HG03558 (cell line): ENCODE measurements around the gene PPP1R1B.

Experiments used
- ATAC-seq: cut with Tn5 transposase; IDR thresholded peaks from one replicate; pipeline ENCODE4 v1.9.1; 2021; ENCODE audit warnings: moderate number of reproducible peaks; ENCODE audit not compliant: unreplicated experiment; ENCODE audit errors: extremely low read depth

PPP1R1B gene

DNA sequence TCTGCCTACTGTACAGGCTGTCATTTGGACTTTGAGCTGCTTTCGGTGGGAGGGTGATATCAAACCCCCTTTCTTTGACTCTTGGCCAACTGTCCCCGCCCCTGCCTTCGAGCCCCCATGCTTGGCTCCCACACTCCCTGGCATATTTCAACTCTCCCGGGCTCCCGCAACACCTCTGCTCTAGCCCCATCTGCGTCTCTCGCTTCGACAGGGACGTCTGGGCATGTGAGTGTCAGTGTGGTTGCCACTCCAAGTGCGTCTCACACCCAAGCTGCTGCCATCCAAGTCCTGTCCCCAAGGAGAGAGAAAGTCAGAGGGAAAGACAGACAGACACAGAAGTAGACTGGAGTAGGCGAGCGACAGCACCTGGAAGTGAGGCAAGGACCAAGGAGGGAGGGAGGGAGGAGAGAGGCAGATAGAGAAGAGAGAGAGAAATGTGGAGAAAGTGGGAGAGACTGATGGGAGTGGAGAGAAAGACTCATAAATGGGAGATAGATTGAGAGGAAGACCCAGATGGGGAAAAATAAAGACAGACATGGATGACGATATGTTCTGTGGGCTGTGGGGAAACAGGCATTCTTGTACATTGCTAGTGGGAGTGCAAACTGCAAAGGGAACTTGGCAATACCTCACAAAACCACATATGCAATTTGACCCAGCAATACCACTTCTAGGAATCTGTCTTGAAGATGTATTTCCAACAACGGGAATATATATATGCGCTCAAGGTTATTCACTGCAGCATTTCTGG, 22.0 kb downstream of the PPP1R1B start:
- ATAC-seq = no peak

DNA sequence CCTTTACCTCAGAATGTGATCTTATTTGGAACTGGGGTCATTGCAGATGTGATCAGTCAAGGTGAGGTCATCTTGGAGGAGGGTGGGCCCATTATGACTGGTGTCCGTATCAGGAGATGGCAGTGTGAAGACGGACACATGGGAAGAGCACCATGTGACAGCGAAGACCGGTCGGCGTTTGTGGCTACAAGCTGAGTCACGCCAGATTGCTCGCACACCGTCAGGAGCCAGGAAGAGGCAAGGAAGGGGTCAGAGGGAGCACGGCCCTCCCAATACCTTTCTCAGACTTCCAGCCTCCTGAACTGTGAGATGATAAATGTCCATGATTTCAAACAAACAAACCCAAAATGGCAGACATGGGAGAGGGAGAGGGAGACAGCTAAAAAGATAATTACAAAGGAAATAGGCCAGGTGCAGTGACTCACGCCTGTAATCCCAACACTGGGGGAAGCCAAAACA, 23.4 kb downstream of the PPP1R1B start:
- no peak for ATAC-seq

- ATAC-seq = no peak
These were observed 25.3 kb downstream of the PPP1R1B start for GRCh38 chr17:39651923-39652586.

DNA sequence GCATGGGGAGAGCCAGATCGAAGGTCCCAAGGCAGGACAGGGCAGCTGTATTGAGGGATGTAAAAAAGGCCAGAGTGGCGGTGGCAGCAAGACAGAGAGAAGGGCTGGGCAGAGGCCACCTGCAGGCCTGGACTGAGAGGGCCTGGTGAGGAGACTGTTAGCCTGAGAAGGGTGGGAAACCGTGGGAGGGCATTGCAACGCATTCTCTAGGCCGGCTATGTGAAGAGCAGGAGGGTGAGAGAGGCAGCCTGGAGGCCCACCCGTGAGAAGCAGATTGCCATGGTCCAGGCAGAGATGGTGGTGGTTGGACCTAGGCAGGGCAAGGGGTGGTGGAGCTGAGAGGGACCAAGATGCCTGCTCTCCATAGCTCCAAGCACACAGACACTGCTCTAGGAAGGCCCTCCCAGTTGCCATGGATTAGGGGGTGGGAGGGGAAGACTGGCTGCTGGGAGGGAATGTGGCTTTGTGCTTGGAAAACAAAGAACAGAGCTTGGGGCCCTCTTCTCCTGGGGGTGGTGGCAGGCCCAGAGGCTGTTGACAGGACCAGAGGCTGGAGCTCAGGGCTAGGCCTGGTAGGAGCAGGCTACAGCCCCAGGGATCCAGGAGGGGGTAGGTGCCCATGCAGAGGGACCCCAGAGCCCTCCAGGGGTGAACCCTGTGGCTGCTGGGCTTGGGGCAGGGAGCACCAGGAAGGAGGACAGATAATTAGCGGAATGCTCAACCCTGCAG, 26.0 kb downstream of the PPP1R1B start:
- ATAC-seq = no peak

DNA sequence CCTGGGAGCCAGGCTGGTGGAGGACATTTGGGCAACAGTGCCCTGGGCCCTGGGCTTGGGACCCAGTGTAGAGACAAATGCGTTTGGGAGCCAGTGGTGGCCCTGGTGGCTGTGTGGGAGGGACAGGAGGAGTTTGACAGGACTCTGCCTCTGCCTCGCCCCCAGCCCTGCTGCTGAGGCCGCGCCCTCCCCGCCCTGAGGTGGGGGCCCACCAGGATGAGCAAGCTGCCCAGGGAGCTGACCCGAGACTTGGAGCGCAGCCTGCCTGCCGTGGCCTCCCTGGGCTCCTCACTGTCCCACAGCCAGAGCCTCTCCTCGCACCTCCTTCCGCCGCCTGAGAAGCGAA, 26.5 kb downstream of the PPP1R1B start:
- no peak for ATAC-seq

- ATAC-seq = no peak
These were observed 27.0 kb downstream of the PPP1R1B start for GRCh38 chr17:39653662-39654331.

DNA sequence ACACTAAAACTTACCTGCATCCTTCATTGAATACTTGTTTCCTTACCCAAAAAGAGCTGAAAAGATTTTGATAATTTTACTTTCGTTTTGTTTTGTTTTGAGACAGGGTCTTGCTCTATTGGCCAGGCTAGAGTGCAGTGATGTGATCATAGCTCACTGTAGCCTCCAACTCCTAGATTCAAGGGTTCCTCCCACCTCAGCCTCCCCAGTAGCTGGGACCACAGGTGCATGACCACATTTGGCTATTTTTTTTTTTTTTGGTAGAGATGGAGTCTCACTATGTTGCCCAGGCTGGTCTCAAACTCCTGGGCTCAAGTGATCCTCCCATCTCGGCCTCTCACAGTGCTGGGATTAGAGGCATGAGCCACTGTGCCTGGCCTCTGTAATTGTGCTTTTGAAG, 28.4 kb downstream of the PPP1R1B start:
- no peak for ATAC-seq

DNA sequence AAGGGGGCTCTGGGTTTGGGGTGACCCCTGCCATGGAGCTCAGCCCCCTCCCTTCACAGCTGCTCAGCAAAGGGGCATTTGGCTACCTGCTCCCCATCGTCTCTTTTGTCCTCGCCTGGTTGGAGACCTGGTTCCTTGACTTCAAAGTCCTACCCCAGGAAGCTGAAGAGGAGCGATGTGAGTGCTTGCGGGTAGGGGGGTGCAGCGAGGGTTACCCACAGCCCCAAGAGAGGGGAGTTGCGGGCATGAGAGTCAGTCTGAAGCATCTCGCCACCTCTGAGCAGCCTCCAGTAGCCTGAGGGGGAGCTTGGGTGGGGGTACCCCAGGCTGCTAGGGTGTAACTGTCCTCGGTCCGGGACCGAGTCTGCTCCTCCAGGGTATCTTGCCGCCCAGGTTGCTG, 31.6 kb downstream of the PPP1R1B start:
- ATAC-seq = no peak

GRCh38 chr17:39658760-39659159, 32.0 kb downstream of the PPP1R1B start:
- no peak for ATAC-seq

GRCh38 chr17:39659279-39660010, 32.7 kb downstream of the PPP1R1B start:
- no peak for ATAC-seq

GRCh38 chr17:39660011-39660360, 33.2 kb downstream of the PPP1R1B start:
- no peak for ATAC-seq

DNA sequence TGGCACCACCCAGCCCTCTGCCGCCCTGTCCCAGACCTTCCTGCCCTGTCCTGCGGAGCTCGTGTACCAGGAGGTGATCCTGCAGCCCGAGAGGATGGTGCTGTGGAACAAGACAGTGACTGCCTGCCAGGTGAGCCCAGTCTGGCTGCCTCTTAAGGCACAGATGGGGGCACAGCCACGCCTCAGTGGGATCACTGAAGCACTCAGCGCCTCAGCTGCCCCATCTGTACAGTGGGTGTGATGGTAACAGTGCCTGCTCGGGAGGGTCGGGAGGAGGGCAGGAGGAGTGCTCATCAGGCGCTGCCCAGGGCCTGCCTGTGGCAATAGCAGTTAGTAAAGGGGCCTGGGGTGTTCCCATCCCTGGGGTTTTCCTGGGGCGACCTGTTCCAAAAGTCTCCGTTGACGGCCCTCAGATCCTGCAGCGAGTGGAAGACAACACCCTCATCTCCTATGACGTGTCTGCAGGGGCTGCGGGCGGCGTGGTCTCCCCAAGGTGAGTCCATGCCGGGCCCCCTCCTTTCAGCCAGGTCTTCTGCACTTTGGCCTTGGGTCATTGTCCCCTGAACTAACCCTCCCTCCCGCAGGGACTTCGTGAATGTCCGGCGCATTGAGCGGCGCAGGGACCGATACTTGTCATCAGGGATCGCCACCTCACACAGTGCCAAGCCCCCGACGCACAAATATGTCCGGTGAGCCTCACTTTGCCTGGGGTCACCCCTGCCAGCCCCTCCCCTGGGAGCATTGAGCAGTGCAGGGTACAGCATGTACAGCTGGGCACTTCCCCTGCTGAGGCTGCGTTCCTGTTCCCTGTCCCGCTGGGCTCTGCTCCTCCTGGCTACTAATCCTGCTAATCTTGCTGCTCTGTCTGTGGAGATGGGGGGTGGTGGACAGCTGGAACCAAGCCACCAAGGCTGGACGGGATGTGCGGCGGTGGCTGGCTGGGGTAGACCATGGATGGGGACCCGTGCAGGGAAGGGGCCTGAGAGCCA, 33.9 kb downstream of the PPP1R1B start:
- no peak for ATAC-seq

DNA sequence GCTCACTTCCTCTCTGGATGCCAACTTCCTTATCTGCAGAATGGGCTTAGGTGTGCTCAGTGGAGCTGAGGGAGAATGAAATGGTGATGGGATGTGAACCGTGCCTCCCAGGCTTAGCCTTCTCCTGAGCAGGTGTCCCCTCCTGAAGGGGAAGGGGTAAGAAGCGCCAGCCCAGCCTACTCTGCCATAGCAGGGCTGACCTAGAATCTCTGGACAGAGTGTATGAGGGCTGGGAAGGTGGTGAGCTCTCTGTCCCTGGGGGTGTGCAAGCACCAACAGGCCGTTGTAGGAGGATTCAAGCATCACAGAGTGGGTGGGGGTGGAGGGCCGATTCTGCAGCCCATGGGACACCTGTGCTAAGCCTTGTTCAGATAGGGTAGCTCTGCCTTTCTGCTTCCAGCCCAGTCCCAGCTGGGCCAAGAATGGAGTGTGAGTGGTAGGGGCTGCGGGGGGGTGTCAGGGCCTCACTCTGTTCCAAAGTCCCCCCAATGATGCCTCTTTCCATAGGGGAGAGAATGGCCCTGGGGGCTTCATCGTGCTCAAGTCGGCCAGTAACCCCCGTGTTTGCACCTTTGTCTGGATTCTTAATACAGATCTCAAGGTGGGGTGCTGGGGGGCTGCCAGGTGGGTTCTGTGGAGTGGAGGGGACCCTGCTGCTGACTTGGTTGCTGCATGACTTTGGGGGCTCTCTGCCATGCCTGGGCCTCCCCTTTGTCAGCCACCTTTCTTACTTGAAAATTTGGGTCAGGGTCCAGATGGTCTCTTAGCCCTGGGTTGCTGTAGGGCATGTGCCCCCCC, 35.2 kb downstream of the PPP1R1B start:
- ATAC-seq = no peak

GRCh38 chr17:39662551-39663339, 36.0 kb downstream of the PPP1R1B start:
- no peak for ATAC-seq

- no peak for ATAC-seq
These were observed 36.6 kb downstream of the PPP1R1B start for GRCh38 chr17:39663340-39663687.

DNA sequence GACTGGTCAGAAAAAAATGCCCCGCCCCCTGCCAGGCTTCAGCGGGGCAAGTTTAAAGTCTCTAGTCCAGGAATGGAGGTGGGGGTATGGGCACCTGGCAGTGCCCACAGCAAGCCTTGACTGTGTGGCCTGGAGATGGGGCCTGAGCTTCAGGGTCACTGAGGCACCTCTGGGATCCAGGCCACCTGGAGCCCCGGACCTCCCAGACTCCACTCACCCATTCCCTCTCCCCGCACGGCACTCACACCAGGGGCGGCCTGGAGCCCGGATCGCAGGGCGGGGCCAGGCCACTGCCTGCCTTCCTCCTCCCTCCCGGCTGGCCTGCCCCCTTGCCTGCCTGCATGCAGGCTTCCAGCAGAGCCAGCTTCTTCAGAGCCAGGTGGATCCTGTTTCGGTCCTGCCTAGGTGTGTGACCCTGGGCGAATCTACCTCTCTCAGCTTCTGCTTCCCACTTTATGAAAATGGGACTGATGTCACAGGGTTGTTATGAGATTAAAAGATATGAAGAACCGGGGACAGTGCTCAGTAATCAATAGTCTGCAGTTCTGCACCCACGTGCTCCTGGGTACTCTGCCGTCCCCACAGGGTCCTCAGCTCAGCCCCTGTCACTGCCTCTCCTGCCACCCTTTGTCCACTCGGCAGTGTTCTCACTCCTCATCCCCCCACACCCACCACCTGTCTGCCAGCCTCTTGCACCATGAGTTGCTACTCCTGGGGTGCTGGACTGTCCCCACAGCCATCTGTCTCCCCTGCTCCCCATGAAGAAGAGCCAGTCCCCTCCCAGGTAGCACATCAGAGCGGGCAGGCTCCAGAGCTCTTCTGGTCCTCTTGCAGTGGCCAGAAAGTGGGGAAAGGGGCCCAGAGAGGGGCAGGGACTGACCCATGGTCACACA, 37.2 kb downstream of the PPP1R1B start:
- ATAC-seq = no peak
